Endothelial cell of umbilical vein (primary cell): Measurements from ENCODE around the gene FAM9A.

ENCODE experiments used
- GATA2 ChIP-seq: IDR thresholded peaks from 2 replicates; pipeline ENCODE4 v1.7.0; 2011; ENCODE audit warnings: low read depth, mild to moderate bottlenecking, moderate library complexity, mixed read lengths, low read length; ENCODE audit not compliant: insufficient read length, insufficient read depth
- POLR2A ChIP-seq: IDR thresholded peaks from 2 replicates; pipeline ENCODE4 v1.6.1; 2012; ENCODE audit warnings: low read depth, mild to moderate bottlenecking, control low read depth, low read length

GRCh38 chrX:8782595-8782994 lies 18.6 kb downstream of the FAM9A start:
- TF ChIP-seq POLR2A (no peak), GATA2 (no peak)
